Left ventricle myocardium inferior (tissue), 1 donor: Measurements from ENCODE around the gene TRIOBP. TPM values are rescaled to one million over a fixed set of nuclear protein-coding genes. Genes with fewer than 3 reads are reported as not detected.

Experiments
- DNase-seq: peaks from one replicate; pipeline ENCODE4 v3.0.0-alpha.2; 2020
- H3K27ac ChIP-seq: fragments of 200-600 bp; replicated peaks from 2 replicates; pipeline ENCODE4 v1.8.0; 2021
- H3K27me3 ChIP-seq: fragments of 200-600 bp; 2 replicates; pipeline ENCODE4 v1.8.0; 2021; ENCODE audit warnings: low read depth
- H3K36me3 ChIP-seq: fragments of 200-600 bp; 2 replicates; pipeline ENCODE4 v1.8.0; 2021
- H3K4me1 ChIP-seq: fragments of 200-600 bp; 2 replicates; pipeline ENCODE4 v1.8.0; 2021
- H3K4me3 ChIP-seq: fragments of 200-600 bp; 2 replicates; pipeline ENCODE4 v1.8.0; 2021; ENCODE audit warnings: mild to moderate bottlenecking, moderate library complexity
- H3K9me3 ChIP-seq: fragments of 200-600 bp; replicated peaks from 2 replicates; pipeline ENCODE4 v1.8.0; 2021
- intact Hi-C: fragments of 100-400 bp; cut with micrococcal nuclease; formaldehyde crosslinking; loops from one replicate; pipeline ENCODE4 v1.11.0; 2022
- total RNA-seq: library from RNA; stranded (reverse); fragmentation: NEBNext Ultra II Directional; extraction: Animal tissue kit (Norgen Biotek cat#: 25700); gene quantifications from one replicate; pipeline ENCODE4 v1.2.1, GENCODE V29; 2021
- TF ChIP-seq, protein P1 (sequence below): fragments of 200-600 bp; IDR thresholded peaks from 2 replicates; pipeline ENCODE4 v1.8.0; 2021; ENCODE audit warnings: antibody characterized with exemption, mild to moderate bottlenecking, borderline replicate concordance
- donor health status: DM: no; HTN: yes; CAD: no; lungs with severe emphysema.

TRIOBP gene
- total RNA-seq, 1 donor from 2014 or later: 86.5 TPM

DNA sequence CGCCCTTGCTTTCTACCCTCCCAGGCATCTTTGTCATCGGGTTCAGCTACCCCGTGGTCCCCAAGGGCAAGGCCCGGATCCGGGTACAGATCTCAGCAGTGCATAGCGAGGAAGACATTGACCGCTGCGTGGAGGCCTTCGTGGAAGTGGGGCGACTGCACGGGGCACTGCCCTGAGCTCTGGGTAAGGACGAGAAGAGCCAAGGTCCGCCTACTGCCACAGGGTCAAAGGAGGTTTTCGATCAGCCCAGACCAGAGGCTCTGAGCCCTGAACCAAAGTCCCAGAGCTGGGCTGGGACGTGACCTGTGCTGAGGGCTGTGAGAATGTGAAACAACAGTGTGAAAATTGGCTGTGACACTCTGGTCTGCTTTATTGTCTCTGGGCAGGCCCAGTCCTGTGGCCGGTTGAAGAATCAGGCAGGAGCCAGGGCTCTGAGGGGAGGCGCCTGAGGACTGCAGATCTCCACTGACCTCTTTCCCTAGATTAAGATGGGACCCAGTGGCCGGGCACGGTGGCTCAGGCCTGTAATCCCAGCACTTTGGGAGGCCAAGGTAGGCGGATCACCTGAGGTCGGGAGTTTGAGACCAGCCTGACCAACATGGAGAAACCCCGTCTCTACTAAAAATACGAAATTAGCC lies 119.8 kb downstream of the TRIOBP start:
- Histone ChIP-seq H3K36me3 (peaks cover 14% of the 10 kb centered on the region), H3K4me3 (no peak overlapping the region), H3K27me3 (peaks cover 22% of the 10 kb centered on the region), H3K4me1 (peaks cover 20% of the 10 kb centered on the region), H3K9me3 (no peaks in the 10 kb centered on the region), H3K27ac (no peak overlapping the region)
- DNase-seq: no peak
- TF ChIP-seq, protein P1, sequence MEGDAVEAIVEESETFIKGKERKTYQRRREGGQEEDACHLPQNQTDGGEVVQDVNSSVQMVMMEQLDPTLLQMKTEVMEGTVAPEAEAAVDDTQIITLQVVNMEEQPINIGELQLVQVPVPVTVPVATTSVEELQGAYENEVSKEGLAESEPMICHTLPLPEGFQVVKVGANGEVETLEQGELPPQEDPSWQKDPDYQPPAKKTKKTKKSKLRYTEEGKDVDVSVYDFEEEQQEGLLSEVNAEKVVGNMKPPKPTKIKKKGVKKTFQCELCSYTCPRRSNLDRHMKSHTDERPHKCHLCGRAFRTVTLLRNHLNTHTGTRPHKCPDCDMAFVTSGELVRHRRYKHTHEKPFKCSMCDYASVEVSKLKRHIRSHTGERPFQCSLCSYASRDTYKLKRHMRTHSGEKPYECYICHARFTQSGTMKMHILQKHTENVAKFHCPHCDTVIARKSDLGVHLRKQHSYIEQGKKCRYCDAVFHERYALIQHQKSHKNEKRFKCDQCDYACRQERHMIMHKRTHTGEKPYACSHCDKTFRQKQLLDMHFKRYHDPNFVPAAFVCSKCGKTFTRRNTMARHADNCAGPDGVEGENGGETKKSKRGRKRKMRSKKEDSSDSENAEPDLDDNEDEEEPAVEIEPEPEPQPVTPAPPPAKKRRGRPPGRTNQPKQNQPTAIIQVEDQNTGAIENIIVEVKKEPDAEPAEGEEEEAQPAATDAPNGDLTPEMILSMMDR: no peak
- intact Hi-C loops: loop anchor here (5.0 to 10.0 kb wide), 2 partner anchors 51 to 148 kb away; no protein-coding TSS in a partner anchor

DNA sequence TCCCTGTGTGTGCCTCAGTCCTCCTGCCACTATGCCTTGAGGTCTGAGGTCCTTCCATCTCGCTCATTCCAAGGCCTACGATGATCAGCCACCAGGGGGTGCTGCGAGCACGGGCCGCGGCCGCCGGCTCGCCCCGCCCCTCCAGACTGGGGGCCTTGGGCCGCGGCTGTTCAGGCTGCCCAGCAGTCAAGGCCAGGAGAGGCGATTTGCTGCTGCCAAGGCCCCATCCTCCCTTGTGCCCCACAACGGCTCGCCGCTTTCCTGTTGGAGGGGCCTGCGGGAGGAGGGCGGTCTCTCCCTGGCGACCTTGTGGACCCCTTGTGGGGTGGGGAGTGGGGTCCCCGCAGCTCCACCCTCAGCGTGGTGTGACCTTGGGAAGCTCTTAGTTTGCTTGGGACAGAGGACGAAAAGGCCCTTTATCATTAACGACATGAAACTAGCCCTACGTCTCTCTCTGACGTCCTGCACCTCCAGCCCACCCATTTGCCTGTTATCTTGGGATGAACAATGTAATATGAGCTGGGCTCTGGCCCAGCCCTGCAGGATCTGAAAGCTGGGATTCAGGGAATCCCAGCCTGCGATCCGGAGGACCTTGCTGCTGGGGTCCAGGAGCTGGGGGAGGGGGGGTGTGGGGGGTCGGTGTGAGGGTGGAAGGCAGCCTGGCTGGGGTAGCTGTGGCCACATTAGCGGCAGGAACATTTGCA lies 121.0 kb downstream of the TRIOBP start:
- H3K36me3 ChIP-seq: peaks cover 14% of the 10 kb centered on the region
- peak overlapping the region; percentile 64 for H3K4me3 ChIP-seq
- peak; percentile 82 for DNase-seq
- peaks cover 20% of the 10 kb centered on the region for H3K4me1 ChIP-seq
- H3K9me3 ChIP-seq: no peaks in the 10 kb centered on the region
- peak overlapping the region; percentile 72 for H3K27ac ChIP-seq
- H3K27me3 ChIP-seq: peaks cover 34% of the 10 kb centered on the region
- TF ChIP-seq, protein P1: peak; percentile 97
- intact Hi-C loops: loop anchor here (5.0 to 10.0 kb wide), 2 partner anchors 49 to 147 kb away; no protein-coding TSS in a partner anchor

DNA sequence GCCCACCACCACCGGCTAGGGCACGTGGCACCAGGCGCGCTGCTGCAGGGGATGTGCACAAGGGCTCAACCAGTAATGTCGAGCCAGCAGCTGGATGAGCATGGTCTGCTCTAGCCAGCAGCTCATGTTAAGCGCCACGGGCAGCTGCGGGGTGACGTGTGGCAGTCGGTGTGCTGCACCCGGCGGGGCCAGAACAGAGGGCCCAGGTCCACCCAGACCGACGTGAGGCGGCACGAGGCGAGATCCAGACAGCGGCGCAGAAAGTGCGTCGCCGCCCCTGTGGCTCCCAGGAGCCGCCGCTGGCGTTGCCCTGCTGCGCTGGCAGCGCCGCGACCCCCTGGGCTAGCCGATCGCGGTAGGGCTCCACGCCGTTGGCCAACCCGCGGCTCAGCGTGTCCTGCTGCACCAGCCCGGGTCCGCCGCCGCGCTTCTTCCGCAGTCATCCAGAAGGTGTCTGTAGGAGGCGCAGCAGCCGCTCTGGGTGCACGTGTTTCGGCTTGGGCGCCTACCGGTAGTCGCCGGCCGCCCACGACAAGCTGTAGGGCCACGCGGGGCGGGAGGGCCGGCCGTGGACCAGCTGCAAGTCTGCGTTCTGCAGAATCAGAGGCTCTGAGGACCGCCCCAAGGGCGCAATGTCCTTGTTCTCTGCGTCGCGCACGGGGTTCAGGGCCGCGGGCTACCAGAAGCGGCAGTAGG lies 121.7 kb downstream of the TRIOBP start:
- peak overlapping the region; percentile 72 for H3K27ac ChIP-seq
- H3K36me3 ChIP-seq: peaks cover 14% of the 10 kb centered on the region
- TF ChIP-seq, protein P1: peak; percentile 50

DNA sequence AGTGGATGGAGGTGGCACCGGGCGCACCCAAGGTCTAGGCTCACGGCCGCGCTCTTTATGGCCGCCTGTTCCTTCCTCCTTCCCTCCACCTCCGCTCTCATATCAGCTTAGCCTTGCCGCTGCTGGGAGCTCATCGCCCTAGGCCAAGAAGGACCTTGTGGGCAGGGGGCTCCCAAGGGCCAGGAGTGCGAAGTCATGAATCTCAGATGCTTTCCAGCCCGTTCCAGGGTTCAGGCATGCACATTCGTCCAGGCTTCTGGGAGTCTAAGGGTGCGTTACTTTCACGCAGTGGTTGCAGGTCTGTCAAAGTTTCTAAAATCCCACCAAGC lies 122.2 kb downstream of the TRIOBP start:
- Histone ChIP-seq H3K4me1 (peaks cover 20% of the 10 kb centered on the region), H3K36me3 (peaks cover 14% of the 10 kb centered on the region), H3K27ac (no peak overlapping the region), H3K9me3 (no peaks in the 10 kb centered on the region), H3K27me3 (peaks cover 46% of the 10 kb centered on the region), H3K4me3 (peak overlapping the region; percentile 64)
- DNase-seq: no peak
- TF ChIP-seq, protein P1: no peak
- intact Hi-C loops: loop anchor here (5.0 to 10.0 kb wide), 2 partner anchors 48 to 146 kb away; no protein-coding TSS in a partner anchor

More for the DNA sequence above, 121.7 kb downstream of the TRIOBP start:
- Histone ChIP-seq H3K9me3 (no peaks in the 10 kb centered on the region), H3K4me1 (peaks cover 20% of the 10 kb centered on the region), H3K27me3 (peaks cover 41% of the 10 kb centered on the region), H3K4me3 (peak overlapping the region; percentile 64)
- peak; percentile 60 for DNase-seq
- intact Hi-C loops: loop anchor here (5.0 to 10.0 kb wide), 2 partner anchors 49 to 146 kb away; no protein-coding TSS in a partner anchor

DNA sequence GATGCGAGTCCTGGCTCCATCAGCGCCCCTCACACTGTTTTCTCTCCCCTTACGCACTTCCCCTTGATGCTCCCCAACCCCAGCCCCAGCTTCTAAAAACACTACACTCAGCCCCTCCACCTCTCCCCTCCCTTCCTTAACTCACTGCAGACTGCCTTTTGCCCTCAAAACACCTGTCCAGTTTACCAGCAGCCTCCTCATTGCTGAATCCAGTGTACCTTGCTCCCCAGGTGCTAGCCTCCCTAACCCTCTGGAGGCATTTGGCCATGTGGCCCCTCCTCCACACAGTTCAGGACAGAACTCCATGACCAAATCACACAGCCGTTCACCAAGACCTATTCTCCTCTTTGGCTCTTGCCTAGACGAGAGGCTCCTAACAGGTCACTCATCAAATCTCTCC lies 123.5 kb downstream of the TRIOBP start:
- Histone ChIP-seq H3K27ac (no peak overlapping the region), H3K4me1 (peaks cover 27% of the 10 kb centered on the region), H3K4me3 (no peak overlapping the region), H3K27me3 (peaks cover 53% of the 10 kb centered on the region), H3K9me3 (no peaks in the 10 kb centered on the region), H3K36me3 (peaks cover 7% of the 10 kb centered on the region)
- no peak for DNase-seq
- intact Hi-C loops: no loop called here
- TF ChIP-seq, protein P1: no peak
